Neural progenitor cell (in vitro differentiated cells): ENCODE data around the gene SYTL4. TPM values are rescaled to one million over a fixed set of nuclear protein-coding genes. Genes with fewer than 3 reads are reported as not detected.

Experiments used
- DNase-seq: peaks from one replicate; pipeline ENCODE4 v3.0.0-alpha.2; 2016; ENCODE audit warnings: low spot score
- H2AFZ ChIP-seq: fragments of 200-600 bp; sonication (generic); replicated peaks from 2 replicates; pipeline ENCODE4 v1.6.1; 2016; ENCODE audit warnings: antibody characterized with exemption
- H3F3A ChIP-seq: fragments of 200-600 bp; sonication (generic); 2 replicates; pipeline ENCODE4 v1.6.1; 2016; ENCODE audit warnings: antibody characterized with exemption, low read depth
- H3K27ac ChIP-seq: fragments of 200-600 bp; sonication (generic); 2 replicates; pipeline ENCODE4 v1.5.1; 2016; ENCODE audit warnings: mild to moderate bottlenecking
- H3K27me3 ChIP-seq: fragments of 200-600 bp; sonication (generic); 2 replicates; pipeline ENCODE4 v1.6.1; 2016; ENCODE audit warnings: mild to moderate bottlenecking, moderate library complexity
- H3K36me3 ChIP-seq: fragments of 200-600 bp; sonication (generic); 2 replicates; pipeline ENCODE4 v1.5.1; 2016
- H3K4me1 ChIP-seq: fragments of 200-600 bp; sonication (generic); 2 replicates; pipeline ENCODE4 v1.6.1; 2016; ENCODE audit warnings: mixed run types
- H3K4me2 ChIP-seq: fragments of 200-600 bp; sonication (generic); 2 replicates; pipeline ENCODE4 v1.6.1; 2016
- H3K4me3 ChIP-seq: fragments of 200-600 bp; sonication (generic); 2 replicates; pipeline ENCODE4 v1.5.1; 2016
- H3K79me2 ChIP-seq: fragments of 200-600 bp; sonication (generic); 2 replicates; pipeline ENCODE4 v1.6.1; 2016; ENCODE audit warnings: low read depth
- H3K9ac ChIP-seq: fragments of 200-600 bp; sonication (generic); 2 replicates; pipeline ENCODE4 v1.6.1; 2016
- H3K9me3 ChIP-seq: fragments of 200-600 bp; sonication (generic); 2 replicates; pipeline ENCODE4 v1.5.1; 2016; ENCODE audit warnings: low read depth
- H4K20me1 ChIP-seq: fragments of 200-600 bp; sonication (generic); 2 replicates; pipeline ENCODE4 v1.6.1; 2016; ENCODE audit warnings: low read depth
- H3K27ac Mint-ChIP-seq: 3 replicates; pipeline ENCODE4 v1.8.0; 2021; ENCODE audit warnings: mixed read lengths
- H3K27me3 Mint-ChIP-seq: 2 replicates; pipeline ENCODE4 v1.8.0; 2022; ENCODE audit warnings: low read depth, mild to moderate bottlenecking, inconsistent platforms, moderate library complexity, mixed read lengths; ENCODE audit not compliant: insufficient read depth
- H3K36me3 Mint-ChIP-seq: 3 replicates; pipeline ENCODE4 v1.8.0; 2021; ENCODE audit warnings: mixed read lengths
- H3K4me1 Mint-ChIP-seq: 3 replicates; pipeline ENCODE4 v1.8.0; 2021; ENCODE audit warnings: mixed read lengths
- H3K4me3 Mint-ChIP-seq: 3 replicates; pipeline ENCODE4 v1.8.0; 2021; ENCODE audit warnings: mild to moderate bottlenecking, moderate library complexity, mixed read lengths
- H3K9me3 Mint-ChIP-seq: 3 replicates; pipeline ENCODE4 v1.8.0; 2020; ENCODE audit warnings: mixed read lengths
- CTCF ChIP-seq: fragments of 200-600 bp; sonication (generic); IDR thresholded peaks from 2 replicates; pipeline ENCODE4 v1.5.1; 2017; ENCODE audit warnings: antibody characterized with exemption, mild to moderate bottlenecking
- EZH2 ChIP-seq: fragments of 200-600 bp; sonication (generic); IDR thresholded peaks from 2 replicates; pipeline ENCODE4 v1.6.1; 2017; ENCODE audit warnings: antibody characterized with exemption, mild to moderate bottlenecking, moderate library complexity
- EZH2phosphoT487 ChIP-seq: fragments of 200-600 bp; sonication (generic); IDR thresholded peaks from 2 replicates; pipeline ENCODE4 v1.6.1; 2017; ENCODE audit warnings: antibody characterized with exemption
- total RNA-seq: library from RNA; depleted of rRNA; stranded (reverse); fragments of >200 nt; gene quantifications from 2 replicates; pipeline ENCODE4 v1.2.3, GENCODE V29; 2015; ENCODE audit warnings: low replicate concordance

The SYTL4 gene
- total RNA-seq, 1 donor from 2014 or later = 0.39 TPM

- Histone ChIP-seq H4K20me1 (no peaks in the 10 kb centered on the region), H3K9me3 (no peaks in the 10 kb centered on the region), H3K4me1 (no peaks in the 10 kb centered on the region), H3F3A (no peaks in the 10 kb centered on the region), H3K36me3 (no peaks in the 10 kb centered on the region), H3K79me2 (no peaks in the 10 kb centered on the region), H2AFZ (no peak overlapping the region), H3K27ac (no peak overlapping the region), H3K27me3 (peaks cover 5% of the 10 kb centered on the region), H3K4me3 (no peak overlapping the region), H3K9ac (no peak overlapping the region), H3K4me2 (no peak overlapping the region)
- no peak overlapping the region for H3K4me3 Mint-ChIP-seq
- TF ChIP-seq EZH2phosphoT487 (no peak), EZH2 (no peak), CTCF (no peak)
- H3K36me3 Mint-ChIP-seq = no peaks in the 10 kb centered on the region
- H3K9me3 Mint-ChIP-seq = no peaks in the 10 kb centered on the region
- peaks cover 3% of the 10 kb centered on the region for H3K27me3 Mint-ChIP-seq
- H3K4me1 Mint-ChIP-seq = no peaks in the 10 kb centered on the region
- no peak for DNase-seq
- no peak overlapping the region for H3K27ac Mint-ChIP-seq
Observed at GRCh38 chrX:100695302-100695701, 36.6 kb downstream of the SYTL4 start.

- Mint-ChIP-seq H3K4me1 (no peaks in the 10 kb centered on the region), H3K27ac (no peak overlapping the region), H3K4me3 (no peak overlapping the region), H3K9me3 (no peaks in the 10 kb centered on the region), H3K36me3 (no peaks in the 10 kb centered on the region), H3K27me3 (peaks cover 3% of the 10 kb centered on the region)
- H3K27me3 ChIP-seq = no peaks in the 10 kb centered on the region
- no peaks in the 10 kb centered on the region for H3K4me1 ChIP-seq
- no peak overlapping the region for H3K4me2 ChIP-seq
- no peak overlapping the region for H2AFZ ChIP-seq
- H3K79me2 ChIP-seq = no peaks in the 10 kb centered on the region
- no peak overlapping the region for H3K9ac ChIP-seq
- no peaks in the 10 kb centered on the region for H3F3A ChIP-seq
- H3K9me3 ChIP-seq = peaks cover 5% of the 10 kb centered on the region
- no peak overlapping the region for H3K4me3 ChIP-seq
- no peak overlapping the region for H3K27ac ChIP-seq
- H3K36me3 ChIP-seq = no peaks in the 10 kb centered on the region
- no peak for DNase-seq
- no peaks in the 10 kb centered on the region for H4K20me1 ChIP-seq
- TF ChIP-seq CTCF = no peak
- TF ChIP-seq EZH2phosphoT487 = no peak
- no peak for TF ChIP-seq EZH2
Observed at GRCh38 chrX:100687546-100687945, 44.4 kb downstream of the SYTL4 start.

DNA sequence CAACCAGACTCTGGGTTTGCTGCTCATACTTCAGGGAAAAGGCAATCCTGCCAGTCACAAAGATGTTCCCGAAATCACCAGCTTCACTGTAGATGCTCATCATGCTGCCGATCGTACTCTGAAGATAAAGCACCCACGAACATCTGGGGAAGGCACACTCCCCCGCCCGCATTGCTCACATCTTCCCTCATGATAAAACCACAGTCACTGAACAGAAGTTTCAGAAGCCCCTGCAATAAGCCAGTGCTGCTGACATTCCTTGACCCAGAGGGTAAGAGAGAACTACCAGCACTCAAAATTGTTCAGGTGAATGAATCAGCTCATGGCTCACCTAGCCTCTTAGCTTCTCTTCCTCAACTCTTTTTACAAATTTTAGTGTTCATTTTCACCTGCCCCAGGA lies 44.8 kb downstream of the SYTL4 start:
- H3K27ac Mint-ChIP-seq = no peak overlapping the region
- H3K4me1 Mint-ChIP-seq = no peaks in the 10 kb centered on the region
- H3K4me1 ChIP-seq = no peaks in the 10 kb centered on the region
- H3K27me3 ChIP-seq = no peaks in the 10 kb centered on the region
- no peaks in the 10 kb centered on the region for H3K36me3 ChIP-seq
- no peak overlapping the region for H3K4me3 Mint-ChIP-seq
- no peaks in the 10 kb centered on the region for H3K79me2 ChIP-seq
- H4K20me1 ChIP-seq = no peaks in the 10 kb centered on the region
- peaks cover 3% of the 10 kb centered on the region for H3K27me3 Mint-ChIP-seq
- no peaks in the 10 kb centered on the region for H3K36me3 Mint-ChIP-seq
- H2AFZ ChIP-seq = no peak overlapping the region
- no peak overlapping the region for H3K9ac ChIP-seq
- no peak overlapping the region for H3K27ac ChIP-seq
- TF ChIP-seq EZH2phosphoT487 = no peak
- no peak for TF ChIP-seq CTCF
- TF ChIP-seq EZH2 = no peak
- DNase-seq = no peak
- no peaks in the 10 kb centered on the region for H3F3A ChIP-seq
- H3K4me2 ChIP-seq = no peak overlapping the region
- no peak overlapping the region for H3K4me3 ChIP-seq
- no peaks in the 10 kb centered on the region for H3K9me3 Mint-ChIP-seq
- peaks cover 5% of the 10 kb centered on the region for H3K9me3 ChIP-seq

DNA sequence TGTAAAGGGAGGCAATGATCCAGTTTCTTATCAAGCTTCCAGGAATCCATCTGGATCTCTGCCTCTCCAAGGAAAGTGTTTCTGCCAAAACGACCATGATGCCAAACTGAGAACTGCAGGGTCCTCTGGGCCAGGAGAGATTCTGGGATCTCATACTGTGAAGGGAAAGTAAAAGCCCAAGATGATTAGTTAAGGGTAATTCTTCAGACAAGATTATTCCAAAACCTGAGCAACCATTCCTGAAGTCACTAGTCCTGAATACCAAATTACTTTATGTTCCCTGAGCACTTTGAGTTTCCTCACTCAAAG lies 46.0 kb downstream of the SYTL4 start:
- Mint-ChIP-seq H3K27ac (no peak overlapping the region), H3K36me3 (no peaks in the 10 kb centered on the region), H3K4me3 (no peak overlapping the region), H3K27me3 (peaks cover 3% of the 10 kb centered on the region), H3K4me1 (no peaks in the 10 kb centered on the region), H3K9me3 (no peaks in the 10 kb centered on the region)
- Histone ChIP-seq H3K9me3 (peaks cover 5% of the 10 kb centered on the region), H3K4me1 (no peaks in the 10 kb centered on the region), H3K9ac (no peak overlapping the region), H2AFZ (no peak overlapping the region), H3K36me3 (no peaks in the 10 kb centered on the region), H3K4me3 (no peak overlapping the region), H3F3A (no peaks in the 10 kb centered on the region), H3K27me3 (no peaks in the 10 kb centered on the region), H3K4me2 (no peak overlapping the region), H3K79me2 (no peaks in the 10 kb centered on the region), H3K27ac (no peak overlapping the region), H4K20me1 (no peaks in the 10 kb centered on the region)
- TF ChIP-seq EZH2phosphoT487 (no peak), CTCF (no peak), EZH2 (no peak)
- no peak for DNase-seq
